HG03442 (cell line): ENCODE measurements around the gene EDEM1.
"Not testable (repeated sequence)": the region's sequence is repeated elsewhere in the genome, so short reads cannot be mapped to it uniquely, and the experiment has no call there.

Experiments used
- ATAC-seq: cut with Tn5 transposase; IDR thresholded peaks from one replicate; pipeline ENCODE4 v1.9.1; 2021; ENCODE audit warnings: mild to moderate bottlenecking, moderate library complexity; ENCODE audit not compliant: unreplicated experiment

Gene EDEM1

DNA sequence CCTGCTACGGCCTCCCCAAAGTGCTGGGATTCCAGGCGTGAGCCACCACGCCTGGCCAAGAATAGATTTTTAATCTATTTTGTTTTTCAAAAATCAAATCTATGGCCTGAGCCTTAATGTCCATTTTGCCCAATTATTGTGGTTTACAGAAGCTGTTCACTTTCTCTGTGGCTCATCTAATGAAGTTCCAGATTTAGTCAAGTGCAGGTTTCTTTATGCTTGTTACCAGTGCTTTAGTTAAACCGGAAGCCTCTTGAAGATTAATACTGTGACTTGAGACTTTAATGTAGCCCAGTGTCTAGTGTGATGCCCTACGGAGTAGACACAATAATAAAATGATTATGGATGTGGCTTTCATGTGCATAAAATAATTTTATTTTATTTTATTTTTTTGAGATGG lies 16.5 kb upstream of the EDEM1 start:
- no peak for ATAC-seq

- no peak for ATAC-seq
Observed at GRCh38 chr3:5172018-5172417, 15.5 kb upstream of the EDEM1 start.

DNA sequence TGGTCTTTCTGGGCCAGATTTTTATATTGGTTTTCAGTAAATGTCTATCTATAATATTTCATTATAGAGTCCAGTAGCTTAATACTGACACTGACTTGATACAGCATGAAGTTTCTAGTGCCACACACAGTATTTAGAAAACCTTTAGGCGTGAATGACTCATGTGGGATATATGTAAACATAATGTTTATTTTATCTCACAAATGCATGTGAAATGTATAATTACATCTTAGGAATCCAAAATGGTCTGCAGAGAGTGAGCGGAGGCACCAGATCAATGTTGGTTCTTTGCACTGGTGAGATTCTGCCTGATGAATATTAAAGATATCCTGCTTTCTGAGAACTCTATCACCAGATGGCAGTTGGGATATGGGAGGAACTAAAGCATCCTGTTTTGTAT lies 8.5 kb upstream of the EDEM1 start:
- ATAC-seq: not testable (repeated sequence)

- ATAC-seq: peak; percentile 52
Observed at GRCh38 chr3:5181469-5182141, 5.9 kb upstream of the EDEM1 start.

DNA sequence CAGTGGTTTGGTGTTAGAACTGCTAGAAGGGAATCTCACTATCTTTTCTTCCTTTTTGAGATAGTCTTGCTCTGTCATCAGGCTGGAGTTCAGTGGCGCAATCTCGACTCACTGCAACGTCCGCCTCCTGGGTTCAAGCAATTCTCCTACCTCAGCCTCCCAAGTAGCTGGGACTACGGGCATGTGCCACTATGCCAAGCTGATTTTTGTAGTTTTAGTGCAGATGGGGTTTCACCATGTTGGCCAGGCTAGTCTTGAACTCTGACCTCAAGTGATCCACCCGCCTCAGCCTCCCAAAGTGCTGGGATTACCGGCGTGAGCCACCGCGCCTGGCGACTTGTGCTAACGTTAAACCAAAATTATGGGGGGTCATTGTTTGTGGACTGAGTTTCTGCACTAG lies 3.8 kb upstream of the EDEM1 start:
- not testable (repeated sequence) for ATAC-seq

DNA sequence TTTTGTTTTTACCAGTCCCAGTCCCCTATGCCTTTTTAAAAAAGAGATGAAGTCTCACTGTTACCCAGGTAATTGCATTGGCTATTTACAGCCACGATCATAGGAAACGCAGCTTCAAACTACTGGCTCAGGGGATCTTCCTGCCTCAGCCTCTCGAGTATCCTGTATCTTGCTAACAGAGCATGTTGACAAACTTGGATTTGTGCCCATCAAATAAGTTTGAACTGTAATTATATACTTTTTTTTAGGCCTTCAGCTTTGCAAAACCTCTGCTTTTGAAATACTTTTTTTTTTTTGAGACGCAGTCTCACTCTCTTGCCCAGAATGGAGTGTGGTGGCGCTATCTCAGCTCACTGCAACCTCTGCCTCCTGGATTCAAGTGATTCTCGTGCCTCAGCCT lies 3.0 kb upstream of the EDEM1 start:
- ATAC-seq: no peak

DNA sequence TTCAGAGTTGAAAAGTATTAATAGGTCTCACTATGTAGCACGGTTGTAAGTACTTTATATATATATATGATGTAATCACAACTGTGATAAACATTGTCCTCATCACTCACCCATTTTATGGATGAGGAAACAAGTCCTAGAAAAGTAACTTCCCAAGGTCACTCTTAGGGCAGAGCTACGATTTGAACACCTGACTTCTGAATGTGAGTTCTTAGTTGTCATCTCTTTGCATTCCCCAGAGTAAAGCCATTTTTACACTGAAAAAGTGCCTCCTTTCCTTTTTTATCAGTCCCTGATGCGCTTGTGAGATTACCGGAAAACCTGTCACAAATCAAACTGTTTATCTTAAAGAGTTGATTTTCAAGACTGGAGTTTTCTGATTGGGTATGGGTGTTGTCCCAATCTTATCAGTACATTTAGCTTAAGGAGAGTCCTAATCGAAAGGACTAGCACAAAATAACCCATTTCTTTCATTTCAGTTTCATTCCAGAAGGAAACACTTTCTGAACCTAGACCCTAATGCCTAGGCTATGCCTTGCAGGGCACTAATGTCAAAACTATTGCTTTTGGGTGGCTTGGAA lies 2.3 kb upstream of the EDEM1 start:
- ATAC-seq: no peak

DNA sequence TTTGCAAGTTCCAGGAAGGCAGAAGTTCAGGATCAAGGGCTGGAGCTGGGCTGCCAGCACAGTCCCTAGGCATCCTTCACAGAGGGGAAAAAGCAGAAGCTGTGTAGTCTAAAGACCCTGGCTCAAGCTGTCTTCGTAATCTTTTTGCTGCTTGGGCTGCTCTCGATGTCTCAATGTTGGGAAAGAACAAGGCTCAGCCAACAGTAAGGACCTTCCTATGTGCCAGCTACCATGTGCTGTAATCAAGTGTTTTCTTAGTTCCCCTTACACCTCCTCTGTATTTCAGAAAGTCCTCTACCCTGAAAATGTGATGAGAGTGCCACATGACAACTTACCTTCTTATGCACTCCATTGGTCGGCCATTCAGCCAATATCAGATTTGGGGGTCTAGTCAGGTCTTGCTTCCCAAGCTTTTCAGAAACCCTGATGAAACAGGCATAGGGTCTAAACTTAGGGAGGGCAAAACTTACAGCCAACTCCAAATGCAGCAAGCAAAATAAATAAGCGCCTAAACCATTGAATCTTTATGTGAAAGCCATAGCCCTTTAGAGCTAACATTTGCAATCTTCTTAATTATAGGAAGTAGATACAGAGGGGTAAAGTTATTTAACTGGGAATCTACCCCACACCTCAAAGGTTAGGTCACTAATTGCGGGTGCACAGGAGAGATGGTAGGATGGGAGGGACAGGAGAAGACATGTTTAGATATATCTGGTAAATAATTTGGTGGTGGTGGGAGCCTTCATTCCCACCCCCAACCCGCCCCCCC lies 1.2 kb upstream of the EDEM1 start:
- peak; percentile 15 for ATAC-seq

GRCh38 chr3:5186858-5187155 lies 700 bp upstream of the EDEM1 start:
- no peak for ATAC-seq

GRCh38 chr3:5187920-5188418 lies 462 bp downstream of the EDEM1 start:
- peak; percentile 11 for ATAC-seq

GRCh38 chr3:5188419-5189221 lies 1.1 kb downstream of the EDEM1 start:
- ATAC-seq: no peak

- no peak for ATAC-seq
Observed at GRCh38 chr3:5190147-5190791, 2.8 kb downstream of the EDEM1 start.

- ATAC-seq: no peak
Observed at GRCh38 chr3:5191555-5192304, 4.2 kb downstream of the EDEM1 start.

DNA sequence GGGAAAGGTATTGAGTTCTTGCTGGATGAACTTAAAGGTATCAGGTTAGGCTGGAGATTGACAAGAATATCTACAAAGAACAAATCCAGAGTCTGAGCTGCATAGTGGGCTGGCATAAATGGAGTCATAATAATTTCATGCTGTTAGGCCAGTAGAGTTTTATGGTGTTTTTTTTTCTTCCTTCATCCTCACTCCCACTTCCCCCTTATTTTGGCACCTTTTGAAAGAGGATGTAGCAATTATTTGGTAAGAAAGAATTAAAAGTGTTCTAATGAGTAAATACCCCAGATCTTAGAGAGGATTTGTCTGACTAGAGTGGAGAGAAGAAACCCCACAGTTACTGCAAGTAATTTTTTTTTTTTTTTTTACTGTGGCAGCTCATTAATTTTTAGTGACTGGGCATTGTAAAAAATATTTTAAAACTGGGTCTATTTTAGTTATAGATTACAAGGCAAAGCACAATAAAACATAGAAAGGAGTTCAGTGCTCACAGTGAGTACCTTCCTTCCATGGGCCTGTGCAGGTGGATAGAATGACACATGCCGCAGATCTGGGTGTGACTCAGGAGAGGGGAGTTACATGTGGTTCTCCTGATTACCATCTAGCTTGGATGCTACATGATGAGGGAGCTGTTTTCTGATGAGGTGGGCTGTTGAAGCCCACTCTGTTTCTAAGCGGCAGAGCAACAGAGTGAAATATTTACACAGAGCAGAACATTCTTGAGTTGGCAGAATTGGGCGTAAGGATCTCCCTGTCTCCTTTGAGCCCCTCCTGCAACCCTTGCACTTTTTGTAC lies 5.3 kb downstream of the EDEM1 start:
- no peak for ATAC-seq

DNA sequence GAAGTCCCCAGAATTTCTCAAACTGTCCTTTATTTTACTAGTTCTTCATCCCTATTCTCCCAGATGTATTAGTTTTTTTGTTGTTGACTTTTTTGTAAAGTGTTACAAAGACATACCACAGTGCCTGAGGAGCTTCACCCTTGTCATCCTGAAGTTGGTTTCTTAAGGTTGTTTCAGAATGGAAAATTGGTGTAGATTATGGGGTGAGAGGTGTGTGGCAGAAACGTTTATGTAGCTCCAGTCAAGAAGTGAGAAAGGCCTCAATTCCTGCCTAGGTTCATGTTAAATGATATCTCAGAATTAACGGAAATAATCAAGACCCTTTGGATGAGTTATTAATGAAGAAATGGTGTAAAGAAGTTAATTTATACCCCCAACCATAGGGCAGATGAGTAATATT lies 6.8 kb downstream of the EDEM1 start:
- no peak for ATAC-seq

DNA sequence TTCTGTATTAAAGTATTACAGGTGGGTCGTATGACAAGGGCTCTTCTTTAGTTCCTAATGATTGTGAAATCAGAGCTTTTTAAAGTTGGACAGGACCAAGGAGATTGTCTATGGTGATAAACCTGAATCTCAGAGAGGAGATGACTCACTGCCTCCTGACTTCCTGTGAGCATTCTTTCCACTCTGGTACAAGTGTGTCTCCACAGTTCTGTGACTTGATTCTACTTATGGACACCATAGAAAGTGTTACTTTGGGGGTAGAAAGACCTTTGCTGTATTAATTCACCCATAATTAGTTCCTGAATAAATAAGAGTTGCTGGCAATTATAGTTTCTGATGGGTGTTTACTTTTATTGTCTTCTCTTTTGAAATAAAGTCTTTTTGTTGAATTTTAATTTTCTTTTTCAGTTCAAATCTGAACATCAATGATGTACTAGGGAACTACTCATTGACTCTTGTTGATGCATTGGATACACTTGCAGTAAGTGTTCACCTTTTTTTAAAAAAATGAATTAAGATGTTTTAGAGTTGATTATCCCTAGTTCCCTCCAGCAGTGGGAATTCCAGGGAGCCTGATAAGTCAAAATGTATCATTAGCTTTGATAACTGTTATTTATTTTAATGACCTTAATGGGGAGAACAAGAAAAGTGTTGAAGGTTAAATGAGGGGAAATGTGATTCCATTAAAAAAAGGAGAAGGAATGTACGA lies 7.4 kb downstream of the EDEM1 start:
- ATAC-seq: peak; percentile 47

DNA sequence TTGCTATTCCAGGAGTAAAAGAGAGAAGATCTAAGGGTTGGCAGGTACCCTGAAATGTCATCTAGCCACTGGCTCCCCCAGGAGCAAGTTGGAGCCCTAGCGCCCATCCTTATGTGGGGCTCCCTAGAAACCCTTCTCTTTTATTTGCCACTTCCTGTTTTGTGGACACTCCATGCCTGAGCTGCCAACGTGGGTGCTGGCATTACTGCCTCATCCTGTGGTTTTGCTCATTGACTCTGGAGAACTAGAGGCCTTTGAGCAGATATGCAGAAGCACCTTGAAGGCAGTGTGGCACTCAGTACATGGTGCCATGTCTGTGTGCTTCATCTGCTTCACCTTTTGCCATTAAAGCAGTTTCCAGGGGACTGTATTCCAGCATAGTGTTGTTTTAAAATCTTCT lies 8.1 kb downstream of the EDEM1 start:
- no peak for ATAC-seq

- ATAC-seq: no peak
Observed at GRCh38 chr3:5197022-5197421, 9.5 kb downstream of the EDEM1 start.
